Hippocampal formation (tissue), 2 donors: Measurements from ENCODE around the gene ENPEP.
"Not testable (repeated sequence)": the region's sequence is repeated elsewhere in the genome, so short reads cannot be mapped to it uniquely, and the experiment has no call there.

Source experiments
- DNase-seq, 2 donors: peaks; one replicate each; lab custom pipeline; 2025; lab: John Stamatoyannopoulos, UW

ENPEP gene

GRCh38 chr4:110475881-110476818 lies at the start of gene ENPEP:
TSS of gene ENPEP (plus strand) at chr4:110476155. CDS start at chr4:110476415, 260 bp downstream.
- no peak for DNase-seq

GRCh38 chr4:110431805-110432204 lies 44.1 kb upstream of the ENPEP start:
- DNase-seq, result not testable (repeated sequence)

GRCh38 chr4:110437292-110437691 lies 38.7 kb upstream of the ENPEP start:
- not testable (repeated sequence) for DNase-seq

- not testable (repeated sequence) for DNase-seq
Observed at GRCh38 chr4:110439209-110439608, 36.7 kb upstream of the ENPEP start.

GRCh38 chr4:110442309-110442708 lies 33.6 kb upstream of the ENPEP start:
- DNase-seq, result no peak

DNA sequence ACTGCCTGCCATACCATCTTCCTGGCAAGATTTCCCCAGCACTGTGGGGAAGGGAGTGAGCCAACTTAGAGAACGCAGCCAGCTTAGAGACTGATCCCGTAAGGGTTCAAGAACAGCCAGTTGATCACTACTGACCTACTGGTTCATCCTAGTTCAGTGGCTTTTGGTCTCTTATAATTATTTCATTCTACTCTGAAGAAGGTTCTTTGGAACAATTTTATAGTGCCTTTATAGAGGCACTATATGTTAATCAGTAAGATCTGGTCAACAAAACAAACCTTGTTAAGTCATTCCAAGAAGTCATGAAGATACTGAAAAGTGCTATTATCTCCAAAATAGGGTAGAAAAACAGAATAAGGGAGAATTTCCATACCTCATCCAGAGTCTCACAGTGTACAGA lies 33.2 kb upstream of the ENPEP start:
- no peak for DNase-seq

DNA sequence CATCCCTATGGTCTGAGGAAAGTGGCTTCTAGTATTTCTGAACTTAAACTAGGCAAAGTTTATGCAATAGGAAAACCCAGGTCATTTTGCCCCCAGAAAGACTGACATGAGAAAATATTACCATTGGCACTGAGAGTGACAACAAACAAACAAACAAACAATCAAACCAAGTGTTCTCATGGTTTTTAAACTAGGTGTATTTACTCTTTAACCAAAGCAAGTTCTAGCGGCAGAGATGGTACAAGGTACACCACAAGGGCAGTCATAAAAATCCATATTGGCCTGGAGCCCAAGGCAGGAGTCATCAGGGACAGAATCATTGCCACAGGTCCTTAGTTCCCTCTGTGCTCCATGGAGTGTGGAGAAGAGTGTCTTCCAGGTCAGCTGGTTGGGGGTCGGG lies 26.0 kb upstream of the ENPEP start:
- DNase-seq, result no peak

DNA sequence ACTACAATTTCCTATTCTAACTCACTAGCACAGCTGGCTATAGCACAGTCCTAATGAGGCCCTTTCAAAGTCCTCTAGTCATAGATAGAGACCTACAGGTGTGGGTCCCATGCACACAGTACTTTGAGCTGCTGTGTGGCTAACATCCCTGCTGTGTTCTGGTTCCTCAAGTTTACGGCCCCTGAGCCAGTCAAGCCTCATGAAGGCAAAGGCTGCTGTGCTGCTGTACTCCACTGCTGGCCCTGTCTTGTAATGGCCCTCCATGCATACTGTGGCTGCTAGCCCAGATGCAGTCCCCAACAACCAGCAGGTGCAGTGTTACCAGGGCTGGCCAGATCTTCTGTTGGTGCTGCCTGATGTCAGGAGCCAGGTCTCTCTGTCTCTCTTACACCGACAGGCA lies 23.4 kb upstream of the ENPEP start:
- DNase-seq, result no peak

GRCh38 chr4:110454441-110454840 lies 21.5 kb upstream of the ENPEP start:
- no peak for DNase-seq

- DNase-seq, result no peak
Observed at GRCh38 chr4:110458494-110459266, 17.3 kb upstream of the ENPEP start.

DNA sequence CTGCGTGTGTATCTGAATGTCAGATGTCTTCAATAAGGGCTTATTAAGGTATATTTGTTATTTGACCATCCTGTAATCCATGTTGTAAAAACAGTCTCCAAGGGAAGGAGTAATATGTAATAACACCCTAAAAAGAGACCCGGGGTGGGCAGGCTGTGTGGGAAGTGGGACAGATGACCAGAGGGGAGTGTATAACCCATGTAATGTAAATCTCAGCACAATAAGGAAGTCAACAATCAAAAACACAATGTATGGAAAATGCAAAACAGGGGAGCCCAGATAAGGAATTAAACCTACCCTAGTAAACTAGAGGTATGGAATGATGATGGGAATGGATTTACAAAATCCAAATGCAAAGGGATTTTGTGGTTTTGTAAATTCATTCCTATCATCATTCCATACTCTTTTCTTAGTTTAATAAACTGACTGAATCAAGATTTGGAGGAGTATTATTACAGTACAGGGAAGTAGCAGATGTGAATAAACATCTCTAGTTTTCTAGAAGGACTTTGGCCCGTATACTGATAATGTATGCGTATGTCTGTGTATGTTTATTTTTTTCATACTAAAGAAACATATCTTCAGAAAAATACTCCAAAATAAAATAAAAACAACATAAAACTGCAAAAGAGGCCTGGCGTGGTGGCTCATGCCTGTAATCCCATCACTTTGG lies 15.7 kb upstream of the ENPEP start:
- no peak for DNase-seq

DNA sequence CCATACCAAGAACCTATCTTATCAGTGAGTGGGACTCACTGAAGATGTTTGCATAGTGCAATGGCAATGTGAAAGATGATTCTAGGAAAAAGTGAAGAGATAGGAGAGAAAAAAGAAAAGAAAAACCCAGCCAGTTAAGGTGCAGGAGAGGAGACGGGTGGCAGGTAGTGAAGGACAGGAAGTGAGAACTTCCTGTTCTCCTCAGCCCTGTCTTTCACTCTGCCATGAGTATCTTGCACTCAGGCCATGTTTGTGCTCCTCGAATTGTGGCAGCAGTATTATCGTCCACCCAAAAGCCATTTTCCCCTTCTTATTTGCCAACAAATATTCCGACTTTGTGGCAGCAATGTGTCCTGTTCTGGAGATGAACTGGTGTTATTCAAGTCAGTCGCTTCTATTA lies 8.6 kb upstream of the ENPEP start:
- DNase-seq, result no peak

GRCh38 chr4:110472583-110473329 lies 3.2 kb upstream of the ENPEP start:
- DNase-seq, result no peak

DNA sequence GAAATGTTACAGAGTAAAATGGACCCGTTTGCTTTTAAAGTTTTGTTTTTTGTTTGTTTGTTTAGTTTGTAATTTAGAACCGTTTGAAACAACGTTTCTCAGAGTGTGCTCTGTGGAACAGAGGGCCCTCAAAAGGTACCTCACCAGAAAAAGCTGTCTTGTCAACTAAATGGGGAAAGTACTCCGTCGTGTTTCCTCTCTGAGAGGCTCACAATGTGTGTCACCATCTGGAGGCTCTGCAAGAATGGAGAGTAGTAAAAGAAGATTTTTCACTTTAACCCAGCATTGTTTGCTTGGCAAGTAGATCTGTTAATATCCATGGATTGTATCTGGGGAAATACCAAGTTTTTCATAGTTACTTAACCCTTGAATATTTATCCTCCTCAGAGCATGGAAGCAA lies 1.5 kb upstream of the ENPEP start:
- no peak for DNase-seq

DNA sequence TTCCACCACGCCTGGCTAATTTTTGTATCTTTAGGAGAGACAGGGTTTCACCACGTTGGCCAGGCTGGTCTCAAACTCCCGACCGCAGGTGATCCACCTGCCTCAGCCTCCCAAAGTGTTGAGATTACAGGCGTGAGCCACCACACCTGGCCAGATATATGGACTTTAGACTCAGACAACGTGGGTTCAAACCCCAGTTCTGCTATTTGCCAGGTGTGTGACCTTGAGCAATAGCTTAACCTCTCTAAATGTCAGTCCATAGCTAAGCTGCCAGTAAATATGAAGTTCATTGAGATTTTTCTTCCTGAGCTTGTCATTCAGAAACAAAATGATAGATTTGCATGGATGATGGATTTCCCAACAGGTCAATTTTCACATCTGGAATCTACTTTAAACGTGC lies 875 bp upstream of the ENPEP start:
- not testable (repeated sequence) for DNase-seq

DNA sequence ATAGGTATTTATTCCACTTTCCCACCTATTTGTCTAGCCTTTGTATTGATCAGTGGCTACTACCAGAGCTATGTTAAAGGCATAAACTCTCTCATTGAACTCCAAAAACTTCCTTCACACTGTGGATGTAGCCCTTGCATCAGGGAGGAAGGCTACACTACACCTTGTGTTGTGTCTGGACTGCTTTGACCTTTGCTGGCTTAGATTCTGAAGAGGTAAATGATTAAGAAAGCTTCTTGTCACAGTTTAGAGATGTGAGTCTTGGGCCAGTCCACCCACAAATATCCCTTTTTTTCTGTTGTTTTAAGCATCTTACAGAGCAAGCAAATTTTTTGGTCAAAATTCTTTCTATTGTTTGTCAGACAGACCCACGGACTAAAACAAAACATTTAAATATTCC lies 1.9 kb downstream of the ENPEP start:
- no peak for DNase-seq

DNA sequence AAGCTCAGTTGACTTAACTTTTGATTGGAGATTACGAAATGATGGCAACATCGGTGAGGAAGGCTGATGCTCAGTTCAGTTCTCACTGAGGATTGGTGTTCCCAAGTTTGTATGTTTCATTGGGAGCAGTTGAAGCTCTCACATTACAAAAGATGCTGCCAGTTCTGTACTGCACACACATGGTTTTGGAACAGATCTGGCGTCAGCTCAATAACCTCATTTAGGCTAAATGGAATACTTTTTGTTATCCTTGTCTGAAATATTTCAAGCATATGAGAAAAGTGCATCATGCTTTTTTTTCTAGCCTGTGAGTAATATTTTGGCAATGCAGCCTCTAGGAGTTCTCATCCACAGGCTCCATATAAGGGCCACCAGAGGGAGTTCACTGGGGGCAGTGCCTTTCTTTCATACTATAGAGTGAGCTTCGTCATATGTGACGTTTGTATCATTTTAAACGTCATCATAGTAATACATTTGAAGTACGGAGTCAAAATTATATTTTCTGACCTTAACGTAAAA lies 4.1 kb downstream of the ENPEP start:
- no peak for DNase-seq

GRCh38 chr4:110480746-110481271 lies 4.9 kb downstream of the ENPEP start:
- no peak for DNase-seq

DNA sequence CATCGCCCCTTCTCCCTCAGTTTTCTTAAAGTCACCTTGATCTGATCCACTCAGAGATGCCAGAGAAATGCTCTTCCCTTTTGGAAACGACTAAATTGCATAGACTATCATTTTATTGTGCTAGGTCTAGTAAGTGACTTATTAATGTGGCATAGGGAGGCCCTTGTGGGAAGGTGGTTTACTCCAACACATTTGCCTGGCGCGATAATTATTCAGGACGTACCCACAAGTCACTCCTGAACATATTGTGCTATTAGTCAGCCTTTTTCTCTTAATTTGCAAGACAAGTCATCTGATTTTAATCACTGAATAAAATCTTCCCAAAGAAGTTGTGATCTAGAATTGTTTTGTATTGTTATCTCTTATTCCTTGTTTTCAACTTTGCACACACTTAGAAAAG lies 7.6 kb downstream of the ENPEP start:
- DNase-seq, result no peak

DNA sequence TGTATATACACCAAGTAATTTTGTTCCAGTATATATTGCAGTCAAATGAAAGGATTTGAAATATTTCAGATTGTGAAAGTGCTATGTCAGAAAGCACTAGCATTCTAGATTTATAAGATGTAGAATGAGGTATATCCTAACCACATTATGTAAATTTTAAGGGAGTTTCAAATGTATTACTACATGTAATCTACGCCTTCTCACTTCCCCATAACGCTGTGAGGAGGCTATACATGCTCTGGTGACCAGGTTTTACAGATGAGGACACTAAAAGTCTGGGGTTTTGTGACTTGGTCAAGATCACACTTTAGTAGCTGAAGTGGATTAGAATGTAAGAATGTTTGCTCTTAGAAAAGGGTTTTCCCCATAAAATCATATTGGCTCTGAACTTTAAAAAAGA lies 8.1 kb downstream of the ENPEP start:
- no peak for DNase-seq

DNA sequence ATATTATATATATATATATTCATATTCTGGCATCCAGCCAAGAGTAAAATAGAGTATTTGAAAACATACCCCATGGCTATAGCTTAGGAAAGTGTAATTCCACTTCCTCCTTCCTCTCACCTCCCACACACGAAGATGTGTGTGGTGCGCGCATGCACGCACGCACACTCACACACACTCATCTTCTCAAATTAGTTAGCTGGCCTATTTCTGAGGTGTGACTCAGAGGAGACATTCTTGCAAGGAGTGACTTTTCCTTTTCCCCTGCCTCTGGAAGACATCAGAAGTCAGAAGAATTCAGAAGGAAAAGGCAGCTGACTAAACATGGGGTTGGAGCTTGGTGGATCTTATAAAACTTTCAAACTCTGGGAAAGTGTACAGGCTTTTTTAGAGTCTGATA lies 8.8 kb downstream of the ENPEP start:
- no peak for DNase-seq
